OCI-M1 (cell line): ENCODE measurements around the gene C11orf16.
"Not testable (repeated sequence)": the region's sequence is repeated elsewhere in the genome, so short reads cannot be mapped to it uniquely, and the experiment has no call there.

Experiments used
- DNase-seq: peaks from one replicate; lab custom pipeline; 2025; lab: John Stamatoyannopoulos, UW

C11orf16 gene

DNA sequence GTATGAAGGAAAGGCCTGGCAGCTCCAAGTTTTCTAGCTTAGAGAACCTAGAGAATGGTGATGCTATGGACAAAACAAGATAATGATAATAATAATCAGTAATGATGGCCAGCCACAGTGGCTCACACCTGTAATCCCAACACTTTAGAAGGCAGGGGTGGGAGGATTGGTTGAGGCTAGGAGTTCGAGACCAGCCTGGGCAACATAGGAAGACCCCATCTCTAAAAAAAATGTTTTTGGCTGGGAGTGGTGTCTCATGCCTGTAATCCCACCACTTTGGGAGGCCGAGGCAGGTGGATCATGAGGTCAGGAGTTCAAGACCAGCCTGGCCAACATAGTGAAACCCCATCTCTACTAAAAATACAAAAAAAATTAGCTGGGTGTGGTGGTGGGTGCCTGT lies 3.0 kb upstream of the C11orf16 start:
- not testable (repeated sequence) for DNase-seq

DNA sequence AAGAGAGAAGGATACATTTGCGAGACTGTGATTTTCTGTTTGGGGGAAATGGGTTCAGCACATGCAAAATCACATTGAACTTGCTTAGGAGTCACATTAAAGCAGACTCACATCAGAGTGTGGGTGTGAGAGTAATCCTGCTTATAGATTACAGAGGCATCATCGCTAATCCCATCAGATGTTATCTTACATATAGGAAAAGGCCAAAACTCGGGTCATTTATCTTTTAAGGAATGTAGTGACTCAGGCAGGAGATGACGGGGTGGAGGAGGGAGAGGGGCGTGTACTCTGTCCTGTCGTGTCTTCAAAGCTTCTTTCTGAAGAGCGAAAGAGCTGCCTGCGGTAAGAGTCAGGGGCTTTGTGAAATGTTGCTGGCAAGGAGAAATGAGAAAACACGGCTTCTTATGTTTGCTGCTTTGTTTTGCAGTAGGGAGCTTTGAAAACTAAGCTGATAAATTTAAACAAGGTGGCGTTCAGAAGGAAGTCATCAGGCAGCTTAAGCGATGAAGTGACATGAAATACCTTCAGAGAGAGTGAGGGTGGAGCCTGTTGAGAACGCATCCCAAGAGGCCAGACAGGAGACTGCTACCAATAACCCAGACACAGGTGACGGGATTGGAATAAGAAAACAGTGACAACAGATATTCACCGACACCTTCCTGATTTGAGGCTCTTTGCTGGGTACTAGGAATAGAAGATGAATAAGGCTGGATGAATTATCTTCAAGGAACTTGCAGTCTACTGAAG lies 2.2 kb upstream of the C11orf16 start:
- DNase-seq, result no peak

DNA sequence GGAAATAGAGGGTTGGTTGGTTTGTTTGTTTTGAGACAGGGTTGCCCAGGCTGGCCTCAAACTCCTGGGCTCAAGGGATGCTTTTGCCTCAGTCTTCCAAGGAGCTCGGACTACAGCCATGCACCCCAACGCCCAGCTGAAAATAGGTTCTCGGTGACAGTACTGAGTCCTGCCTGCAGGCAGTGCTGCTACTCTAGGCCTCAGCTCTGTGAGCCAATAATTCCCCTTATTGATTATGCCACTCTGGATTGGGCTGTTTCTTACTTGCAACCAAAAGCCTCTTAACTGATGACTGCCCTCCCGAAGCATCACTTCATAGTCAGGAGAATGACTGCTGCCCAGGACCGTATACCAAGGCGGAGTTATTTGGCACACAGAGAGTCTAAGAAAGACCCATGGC lies 1.2 kb upstream of the C11orf16 start:
- DNase-seq, result no peak

DNA sequence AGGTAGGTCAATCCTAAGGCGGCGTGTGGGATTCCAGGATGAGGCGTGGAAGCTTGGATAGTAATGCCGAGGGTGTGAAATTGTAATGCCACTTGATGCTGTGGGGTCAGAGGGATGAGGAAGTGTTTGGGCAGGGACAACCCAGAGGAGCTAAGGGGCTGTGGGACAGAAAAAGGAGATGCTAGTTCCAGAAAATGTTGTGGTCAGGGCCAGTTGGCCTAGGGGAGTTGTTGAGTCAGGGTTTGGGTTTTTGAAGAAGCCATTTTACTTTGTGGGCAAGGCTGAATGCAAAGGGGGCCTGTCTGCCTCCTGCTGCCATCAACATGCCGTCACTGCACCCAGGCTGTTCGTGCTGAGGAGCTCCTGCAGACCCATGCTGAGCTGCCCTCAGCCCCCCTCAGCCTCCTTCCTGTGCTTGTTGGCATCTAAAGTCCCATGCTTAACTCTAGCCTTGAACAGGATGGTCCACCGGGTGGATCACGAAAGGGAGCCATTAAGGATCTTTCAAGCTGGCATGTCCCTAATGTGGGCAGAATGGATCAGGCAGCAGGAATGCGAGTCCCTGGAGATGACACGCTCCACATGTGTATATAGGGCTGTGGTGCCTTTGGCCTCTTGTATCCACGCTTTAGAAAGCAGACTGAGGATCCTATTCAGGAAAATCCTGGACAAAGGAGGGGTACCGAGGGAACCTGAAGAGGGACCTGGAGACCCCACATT lies 2.1 kb downstream of the C11orf16 start:
- DNase-seq, result no peak

DNA sequence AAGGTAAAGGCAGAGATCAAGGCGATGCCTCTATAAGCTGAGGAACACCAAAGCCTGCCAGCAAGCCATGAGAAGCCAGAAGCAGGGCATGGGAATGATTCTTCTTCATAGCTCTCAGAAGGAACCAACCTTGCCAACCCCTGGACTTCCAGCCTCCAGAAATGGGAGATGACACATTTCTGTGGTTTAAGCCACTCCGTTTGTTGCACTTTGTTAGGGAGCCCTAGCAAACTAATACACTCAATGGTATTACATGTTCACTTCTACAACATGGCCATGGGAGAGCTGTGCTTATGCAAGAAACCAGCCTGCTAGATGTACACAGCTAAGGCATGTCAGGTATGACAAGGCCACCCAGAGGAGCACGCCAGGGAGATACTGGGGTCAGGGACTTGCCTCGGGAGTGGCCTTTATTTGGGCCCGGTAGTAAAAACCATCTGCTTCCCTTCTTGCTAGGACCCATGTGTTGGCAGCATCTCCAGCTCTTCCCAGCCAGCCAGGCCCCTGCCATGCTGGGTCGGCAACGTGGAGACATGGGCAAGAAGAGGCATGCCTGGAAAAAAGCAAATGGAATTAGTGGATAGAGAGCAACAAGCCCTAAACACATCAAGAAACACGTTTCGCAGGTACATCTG lies 3.6 kb downstream of the C11orf16 start:
- DNase-seq, result no peak

DNA sequence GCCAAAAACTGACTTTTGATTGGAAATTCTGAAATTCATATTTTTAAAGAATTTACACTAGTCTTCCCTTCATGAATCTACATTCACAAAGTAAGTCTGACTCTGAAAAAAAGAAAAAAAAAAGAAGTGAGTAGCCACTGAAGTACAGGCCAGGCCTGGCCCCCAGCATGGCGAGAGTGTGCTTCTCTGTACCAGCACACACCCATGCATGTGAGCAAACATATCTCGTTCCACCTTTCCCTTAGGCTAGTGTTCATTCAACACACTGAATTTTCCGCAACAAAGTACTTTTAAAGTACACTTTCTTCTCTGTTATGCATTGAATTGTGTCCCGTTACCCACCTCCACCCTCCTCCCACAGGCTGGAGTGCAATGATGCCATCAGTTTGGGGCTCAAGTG lies 4.5 kb downstream of the C11orf16 start:
- no peak for DNase-seq

DNA sequence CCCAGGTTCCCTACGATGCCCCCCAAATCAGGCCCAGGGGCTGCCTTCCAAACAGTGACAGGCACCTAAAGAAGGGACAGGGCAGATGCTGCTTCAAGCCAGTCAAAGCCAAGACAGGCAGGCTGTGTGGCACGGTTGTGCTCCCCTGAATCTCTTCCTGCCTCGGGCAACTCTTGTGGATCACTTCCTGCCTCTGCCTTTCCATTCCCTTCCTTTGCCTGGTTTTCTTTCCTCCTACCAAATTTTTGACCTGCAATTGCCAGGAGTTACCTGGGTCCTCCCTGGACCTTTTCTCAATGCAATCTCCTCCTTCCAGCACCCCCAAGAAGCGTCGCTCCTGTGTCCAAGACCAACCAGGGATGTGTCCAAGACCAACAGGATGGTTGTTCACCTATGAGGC lies 5.5 kb downstream of the C11orf16 start:
- DNase-seq, result no peak

DNA sequence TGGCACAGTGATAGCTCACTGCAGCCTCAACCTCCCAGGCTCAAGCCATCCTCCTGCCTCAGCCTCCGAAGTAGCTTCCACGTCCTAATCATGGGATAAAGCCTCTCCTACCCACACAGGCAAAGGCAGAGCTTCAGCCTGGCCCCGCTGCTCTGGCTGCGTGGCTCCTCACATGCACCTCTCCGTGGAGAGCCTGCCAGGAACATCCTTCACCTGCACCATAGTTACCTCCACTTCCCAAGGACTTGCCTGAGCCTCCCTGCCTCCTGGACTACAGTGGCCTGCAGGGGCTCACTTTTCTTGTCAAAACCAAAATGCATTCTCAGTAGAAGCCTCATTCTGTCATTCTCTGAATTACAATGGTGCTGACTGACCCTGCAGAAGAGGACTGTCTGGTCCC lies 6.5 kb downstream of the C11orf16 start:
- DNase-seq, result no peak

DNA sequence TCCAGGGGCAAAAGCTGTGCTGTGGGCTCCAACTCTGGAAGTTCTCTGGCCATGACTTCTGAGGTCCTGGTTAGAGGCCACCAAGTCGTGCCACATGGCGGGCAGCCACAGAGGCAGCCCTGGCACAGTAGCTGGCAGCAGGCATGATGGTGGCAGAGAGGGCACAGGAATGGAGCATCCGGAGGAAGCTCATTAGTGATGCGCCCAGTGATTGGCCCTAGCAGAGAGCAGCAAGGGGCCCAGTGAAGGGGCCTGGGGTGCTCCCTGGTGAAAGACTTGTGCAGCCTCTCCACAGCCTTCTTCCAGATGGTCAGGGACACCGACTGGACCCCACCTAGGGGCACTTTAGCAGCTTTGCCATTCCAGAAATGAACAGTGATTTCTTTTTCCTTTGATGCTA lies 7.0 kb downstream of the C11orf16 start:
- DNase-seq, result no peak

DNA sequence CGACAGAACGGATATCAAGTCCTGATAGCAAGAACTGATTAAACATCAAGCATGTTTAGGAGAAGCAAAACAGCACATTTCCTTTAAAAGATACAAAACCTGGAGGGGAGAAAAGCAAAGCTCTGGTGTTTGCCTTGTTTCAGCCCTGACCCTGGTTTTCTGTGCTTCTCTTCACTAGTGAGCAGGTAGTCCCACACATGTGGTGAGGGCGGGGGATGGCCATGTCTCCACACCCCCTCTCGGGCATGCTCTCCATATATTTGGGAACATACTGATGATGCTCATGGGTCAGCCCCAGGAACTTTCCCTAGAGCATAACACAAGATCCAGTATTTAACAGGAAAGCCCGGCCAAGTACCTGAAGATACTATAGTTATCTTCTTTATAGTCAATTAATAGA lies 10.1 kb downstream of the C11orf16 start:
- no peak for DNase-seq

DNA sequence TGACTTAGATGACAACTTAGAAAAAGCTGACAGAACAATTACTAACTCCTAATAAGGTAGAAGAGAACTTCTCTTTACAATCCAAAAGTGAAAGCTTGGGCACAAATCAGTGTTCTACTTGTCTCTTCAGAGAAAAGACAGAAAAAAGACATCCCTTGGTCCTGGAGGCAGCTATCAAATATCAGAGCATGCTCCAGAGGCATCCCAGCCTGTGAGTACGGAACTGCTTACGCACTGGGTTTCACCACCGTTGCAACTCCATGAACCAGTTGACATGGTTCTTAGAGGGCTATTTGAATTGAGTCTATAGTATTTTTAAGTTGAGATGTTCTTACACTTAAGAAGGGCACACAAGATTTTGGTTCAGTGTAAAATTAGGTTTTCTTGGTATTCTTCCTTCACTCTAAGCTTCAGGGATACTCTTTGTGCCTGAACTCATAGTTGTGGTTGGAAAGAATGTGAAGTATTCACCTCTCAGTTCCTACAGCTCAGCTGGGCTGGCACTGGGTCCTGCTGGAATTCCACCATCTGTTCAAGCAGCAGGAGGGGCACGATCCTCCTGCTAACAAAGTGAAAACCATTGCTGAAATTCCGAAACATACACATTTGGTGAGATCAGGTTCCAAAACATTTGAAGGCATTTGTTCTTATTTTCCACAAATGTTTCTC lies 15.5 kb downstream of the C11orf16 start:
- DNase-seq, result no peak

DNA sequence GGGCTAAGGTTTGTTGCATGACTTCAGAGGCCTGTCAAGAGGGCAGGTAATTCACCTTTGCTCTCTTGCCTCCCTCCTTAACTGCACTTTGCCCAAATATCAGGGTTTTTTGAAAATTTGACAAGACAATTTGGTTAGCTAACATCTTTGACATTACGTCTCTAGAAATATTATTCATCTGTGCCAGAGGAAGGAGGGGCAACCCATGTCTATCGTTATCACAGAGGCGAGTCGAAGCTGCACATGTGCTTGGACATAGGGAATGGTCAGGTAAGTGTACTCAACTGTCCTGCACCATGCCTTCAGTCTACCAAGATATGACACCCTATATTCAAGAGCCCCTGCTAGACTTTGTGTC lies 18.1 kb downstream of the C11orf16 start:
- DNase-seq, result no peak

DNA sequence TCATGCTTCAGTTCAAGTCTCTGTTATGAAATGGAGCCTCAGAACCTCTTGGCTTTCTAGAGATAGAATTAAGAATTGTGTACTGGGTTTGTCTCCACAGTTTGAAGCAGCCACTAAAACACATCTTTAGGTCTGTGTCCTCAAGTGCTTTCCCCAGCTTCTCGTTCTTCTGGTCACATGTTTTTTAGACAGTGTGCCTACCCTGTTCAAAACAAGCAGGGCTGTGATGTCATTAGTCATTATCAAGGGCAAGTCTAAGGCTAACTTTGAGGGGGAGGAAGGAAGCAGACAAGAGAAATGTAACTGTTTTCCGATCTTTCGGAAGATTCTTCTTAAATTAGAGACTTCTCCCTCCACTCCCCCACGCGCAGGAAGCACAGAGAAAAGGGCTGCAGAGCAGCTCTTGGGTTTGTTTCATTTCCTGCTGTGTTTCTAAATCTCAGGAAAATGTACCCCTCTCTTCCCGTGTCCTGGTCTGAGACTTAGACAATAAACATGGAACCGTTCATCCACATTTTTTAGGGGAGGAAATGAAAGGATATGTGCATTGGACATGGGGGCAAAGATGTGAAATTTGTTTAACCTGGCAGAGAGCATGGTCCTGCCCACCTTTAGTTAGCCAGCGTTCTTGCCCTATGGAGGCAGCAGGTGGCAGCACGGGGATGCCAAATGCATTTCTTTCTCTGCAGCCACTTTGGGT lies 18.6 kb downstream of the C11orf16 start:
- peak; percentile 84 for DNase-seq

DNA sequence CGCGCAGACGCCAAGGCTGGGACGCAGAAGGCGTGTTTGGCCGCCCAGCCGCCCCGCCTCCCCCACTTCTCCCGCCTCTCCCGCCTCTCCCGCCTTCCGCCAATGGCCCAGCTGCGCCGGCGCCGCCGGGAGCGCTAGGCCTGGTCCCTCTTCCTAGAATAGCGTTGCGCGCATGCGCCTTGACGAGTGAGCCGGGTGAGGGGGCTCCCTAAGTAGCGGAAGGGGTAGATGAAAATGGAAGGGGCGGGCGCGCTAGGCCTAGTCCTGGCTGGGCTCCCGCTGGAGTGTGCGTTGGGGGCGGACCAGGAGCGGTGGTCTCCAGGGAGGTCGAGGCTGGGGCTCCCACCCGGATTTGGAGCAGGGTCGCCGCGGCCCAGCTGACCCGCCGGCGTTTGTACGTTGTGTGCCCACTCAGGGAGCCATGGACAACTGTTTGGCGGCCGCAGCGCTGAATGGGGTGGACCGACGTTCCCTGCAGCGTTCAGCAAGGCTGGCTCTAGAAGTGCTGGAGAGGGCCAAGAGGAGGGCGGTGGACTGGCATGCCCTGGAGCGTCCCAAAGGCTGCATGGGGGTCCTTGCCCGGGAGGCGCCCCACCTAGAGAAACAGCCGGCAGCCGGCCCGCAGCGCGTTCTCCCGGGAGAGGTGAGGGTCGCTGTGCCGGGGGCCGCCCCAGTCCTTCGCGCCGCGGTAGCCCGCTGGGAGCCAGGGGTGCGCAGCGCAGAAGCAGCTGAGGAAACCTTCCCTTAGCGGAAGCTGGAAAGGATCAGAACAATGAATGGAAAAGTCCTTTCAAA lies 21.5 kb downstream of the C11orf16 start, which contains the start of gene AKIP1:
Gene AKIP1, plus strand, starts transcription at position 161 of the 795 bp plus-strand sequence. Its CDS starts 261 bp downstream, at position 422.
- DNase-seq, result peak; percentile 96

DNA sequence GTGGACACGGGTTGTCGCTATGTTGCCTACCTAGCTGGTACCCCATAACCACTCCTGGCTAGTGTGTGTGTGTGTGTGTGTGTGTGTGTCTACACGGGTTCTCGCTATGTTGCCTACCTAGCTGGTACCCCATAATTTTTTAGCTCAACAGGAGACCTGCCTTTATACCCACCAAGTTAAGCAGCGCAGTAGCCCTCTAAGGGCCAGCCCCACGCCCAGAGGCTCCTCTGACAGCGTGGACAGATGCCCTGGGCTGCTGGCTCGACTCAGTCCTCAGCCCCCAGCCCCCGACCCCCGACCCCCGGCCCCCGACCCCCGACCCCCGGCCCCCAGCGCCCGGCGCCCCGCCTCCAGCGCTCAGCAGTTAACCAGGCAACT lies 22.1 kb downstream of the C11orf16 start:
- DNase-seq, result no peak

DNA sequence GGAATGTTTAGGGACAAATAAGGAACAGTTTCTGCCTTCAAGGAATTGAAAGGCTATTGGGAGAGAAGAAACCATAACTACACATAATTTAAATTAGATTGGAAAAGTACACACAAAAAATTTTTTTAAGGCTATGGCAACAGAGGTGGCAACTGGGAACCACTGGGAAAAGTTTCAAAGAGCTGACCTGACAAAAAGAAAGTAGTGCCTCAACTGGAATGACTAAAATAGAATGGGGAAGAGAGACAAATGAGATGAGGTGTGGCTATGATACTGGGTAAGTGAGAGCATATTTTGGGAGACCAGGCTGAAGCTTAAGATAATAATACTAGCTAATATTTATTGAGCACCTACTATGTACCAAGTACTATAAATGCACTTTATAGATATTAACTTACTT lies 24.6 kb downstream of the C11orf16 start:
- peak; percentile 4 for DNase-seq

DNA sequence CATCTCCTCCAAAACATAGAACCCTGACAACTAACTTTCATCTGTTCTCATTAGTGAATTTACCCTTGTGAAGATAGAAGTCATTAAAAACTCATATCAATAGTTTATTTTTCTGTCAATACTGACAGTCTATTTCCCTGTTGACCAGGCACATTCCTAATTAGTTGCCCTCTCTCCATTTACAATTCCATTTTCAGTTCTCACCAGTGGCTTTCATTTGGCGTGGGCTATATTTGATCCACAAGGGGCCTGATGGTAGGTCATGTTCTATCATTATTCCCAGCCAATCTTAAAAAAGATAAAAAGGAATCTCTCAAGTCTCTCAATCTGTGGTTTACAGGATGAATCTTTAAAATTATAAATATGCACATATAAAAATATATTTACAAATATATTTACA lies 25.6 kb downstream of the C11orf16 start:
- no peak for DNase-seq

DNA sequence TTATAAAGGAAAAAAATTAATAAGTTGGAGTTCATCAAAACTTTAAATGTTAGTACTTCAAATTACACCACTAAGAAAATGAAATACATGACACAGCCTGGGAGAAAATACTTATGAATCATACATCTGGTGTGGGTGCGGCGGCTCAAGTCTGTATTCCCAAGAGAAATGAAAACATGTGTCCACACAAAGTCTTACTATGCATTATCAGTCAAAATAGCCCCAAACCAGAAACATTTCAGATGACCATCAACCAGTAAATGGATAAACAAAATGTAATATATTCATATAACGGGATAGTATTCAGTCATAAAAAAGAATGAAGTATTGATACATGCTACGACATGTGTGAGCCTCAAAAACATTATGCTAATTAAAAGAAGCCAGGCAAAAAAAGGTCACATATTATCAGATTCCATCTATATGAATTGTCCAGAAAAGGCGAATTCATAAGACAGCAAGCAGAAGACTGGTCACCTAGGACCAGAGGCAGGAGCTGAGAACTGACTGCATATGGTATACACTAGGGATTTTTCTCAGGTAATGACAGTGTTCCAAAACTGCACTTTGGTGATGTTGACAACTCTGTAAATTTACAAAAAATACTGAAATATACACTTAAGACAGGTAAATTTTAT lies 27.1 kb downstream of the C11orf16 start:
- no peak for DNase-seq

DNA sequence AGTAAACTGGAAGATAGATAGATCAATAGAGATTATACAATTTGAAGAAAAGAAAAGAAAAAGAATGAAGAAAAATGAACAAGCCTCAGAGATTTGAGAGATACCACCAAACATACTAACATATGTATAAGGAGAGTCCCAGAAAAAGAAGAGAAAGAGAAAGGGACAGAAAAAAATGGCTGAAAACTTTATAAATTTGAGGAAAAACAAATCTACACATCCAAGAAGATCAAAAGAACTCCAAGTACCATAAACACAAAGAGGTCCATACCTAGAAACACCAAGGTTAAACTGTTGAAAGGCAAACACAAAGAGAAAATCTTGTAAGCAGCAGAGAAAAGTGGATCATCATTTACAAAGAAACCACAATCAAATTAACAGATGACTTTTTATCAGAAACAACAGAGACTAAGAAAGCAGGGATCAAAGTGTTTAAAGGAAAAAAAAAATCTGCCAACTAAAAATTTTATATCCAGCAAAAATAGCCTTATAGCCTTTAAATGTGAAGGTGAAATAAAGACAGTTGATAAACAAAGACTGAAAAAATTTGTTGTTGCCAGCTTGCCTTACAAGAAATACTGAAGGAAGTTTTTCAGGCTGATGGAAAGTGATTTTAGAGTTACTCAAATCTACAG lies 33.5 kb downstream of the C11orf16 start:
- no peak for DNase-seq

DNA sequence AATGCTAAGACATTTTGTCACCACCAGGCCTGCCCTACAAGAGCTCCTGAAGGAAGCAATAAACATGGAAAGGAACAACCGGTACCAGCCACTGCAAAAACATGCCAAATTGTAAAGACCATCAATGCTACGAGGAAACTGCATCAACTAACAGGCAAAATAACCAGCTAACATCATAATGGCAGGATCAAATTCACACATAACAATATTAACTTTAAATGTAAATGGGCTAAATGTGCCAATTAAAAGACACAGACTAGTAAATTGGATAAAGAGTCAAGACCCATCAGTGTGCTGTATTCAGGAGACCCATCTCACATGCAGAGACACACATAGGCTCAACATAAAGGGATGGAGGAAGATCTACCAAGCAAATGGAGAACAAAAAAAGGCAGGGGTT lies 41.6 kb downstream of the C11orf16 start:
- not testable (repeated sequence) for DNase-seq
